GM12892 (cell line): Measurements from ENCODE around the gene UBALD1.

ENCODE experiments used
- POLR2A ChIP-seq: IDR thresholded peaks from 2 replicates; pipeline ENCODE4 v1.6.1; 2011; ENCODE audit warnings: low read depth, low read length, control low read depth
- POLR2AphosphoS5 ChIP-seq: IDR thresholded peaks from 2 replicates; pipeline ENCODE4 v1.6.1; 2011; ENCODE audit warnings: low read depth, low read length, control low read depth
- TAF1 ChIP-seq: IDR thresholded peaks from 2 replicates; pipeline ENCODE4 v1.6.1; 2011; ENCODE audit warnings: low read depth, mild to moderate bottlenecking, control low read depth, low read length, borderline replicate concordance

DNA sequence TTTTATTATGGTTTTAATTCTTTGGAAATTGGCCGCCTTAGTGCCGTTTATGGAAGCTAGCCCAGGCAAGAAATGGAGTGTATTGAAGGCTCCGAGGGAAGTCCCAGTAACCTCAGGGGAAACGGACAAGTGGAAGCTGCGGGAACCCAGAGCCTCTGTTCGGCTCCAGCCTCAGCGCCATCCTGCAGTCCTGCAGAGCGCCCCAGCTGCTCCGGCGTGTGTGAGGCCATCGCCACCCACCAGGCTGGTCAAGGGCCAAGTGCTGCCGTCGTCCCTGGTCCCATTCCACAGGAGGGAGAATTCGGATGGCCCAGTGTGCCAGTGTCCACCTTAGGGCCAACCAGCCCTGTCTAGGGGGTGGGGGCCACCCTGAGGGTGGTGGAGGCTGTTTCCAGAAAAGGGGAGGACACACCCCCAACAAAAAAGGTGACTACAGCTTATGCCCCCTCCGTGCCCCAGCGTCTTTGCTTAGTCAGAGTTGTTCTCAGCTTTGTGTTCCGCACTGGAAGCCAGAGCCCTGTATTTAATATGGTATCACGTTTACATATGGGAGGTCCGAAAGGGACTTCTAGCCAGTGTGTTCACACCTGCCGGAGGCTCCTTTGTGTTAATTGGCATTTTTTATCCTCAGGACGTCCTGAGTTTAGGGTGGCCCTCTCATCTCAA lies 22.9 kb upstream of the UBALD1 start:
- TF ChIP-seq POLR2AphosphoS5 (no peak), POLR2A (no peak), TAF1 (no peak)
